Keratinocyte (primary cell): ENCODE data around the gene GOLGB1. TPM values are rescaled to one million over a fixed set of nuclear protein-coding genes. Genes with fewer than 3 reads are reported as not detected.

ENCODE experiments used
- DNase-seq: peaks from one replicate; pipeline ENCODE4 v3.0.0-alpha.2; 2011; ENCODE audit warnings: low read depth, missing footprints, low spot score
- FAIRE-seq: peaks from 2 replicates; lab custom pipeline; 2011; peaks lifted over from hg19 to GRCh38; lab: Jason Lieb, UNC
- H2AFZ ChIP-seq: 2 replicates; pipeline ENCODE4 v1.6.0; 2012; ENCODE audit warnings: low read length, control low read depth, inconsistent platforms; ENCODE audit not compliant: control insufficient read depth
- H3K27ac ChIP-seq: 2 replicates; pipeline ENCODE4 v1.5.1; 2011; ENCODE audit warnings: low read length; ENCODE audit not compliant: control insufficient read depth, insufficient read depth
- H3K27me3 ChIP-seq: 3 replicates; pipeline ENCODE4 v1.6.0; 2011; ENCODE audit warnings: low read length; ENCODE audit not compliant: control insufficient read depth, insufficient read depth; ENCODE audit errors: extremely low read depth
- H3K36me3 ChIP-seq, 2 experiments: 2 replicates in 1 of 2; 3 replicates in 1 of 2; pipeline ENCODE4 v1.5.1; 2011; ENCODE audit warnings: low read length in 2 of 2, mild to moderate bottlenecking in 1 of 2; ENCODE audit not compliant: control insufficient read depth in 2 of 2, insufficient read depth in 2 of 2; ENCODE audit errors: extremely low read depth in 1 of 2
- H3K4me1 ChIP-seq: 3 replicates; pipeline ENCODE4 v1.5.1; 2011; ENCODE audit warnings: low read length; ENCODE audit not compliant: control insufficient read depth, insufficient read depth; ENCODE audit errors: extremely low read depth
- H3K4me2 ChIP-seq: 3 replicates; pipeline ENCODE4 v1.6.0; 2011; ENCODE audit warnings: low read depth, low read length; ENCODE audit not compliant: control insufficient read depth, insufficient read depth; ENCODE audit errors: extremely low read depth
- H3K4me3 ChIP-seq, 3 experiments: fragments of 200-600 bp in 1 of 3; sonication (generic) in 1 of 3; 2 replicates in 2 of 3; 3 replicates in 1 of 3; pipeline ENCODE4 v1.5.1; 2011 to 2016; ENCODE audit warnings: low read length in 3 of 3, mild to moderate bottlenecking in 3 of 3, control low read depth in 2 of 3, inconsistent platforms in 1 of 3, low read depth in 1 of 3, mixed read lengths in 1 of 3, mixed run types in 1 of 3, moderate library complexity in 1 of 3; ENCODE audit not compliant: control insufficient read depth in 2 of 3, insufficient read depth in 2 of 3; ENCODE audit errors: extremely low read depth in 1 of 3
- H3K79me2 ChIP-seq: 2 replicates; pipeline ENCODE4 v1.6.0; 2012; ENCODE audit warnings: low read length; ENCODE audit not compliant: control insufficient read depth, insufficient read depth
- H3K9ac ChIP-seq: 3 replicates; pipeline ENCODE4 v1.6.0; 2011; ENCODE audit warnings: low read length; ENCODE audit not compliant: control insufficient read depth, insufficient read depth; ENCODE audit errors: extremely low read depth
- H3K9me1 ChIP-seq: 3 replicates; pipeline ENCODE4 v1.6.0; 2011; ENCODE audit warnings: low read length; ENCODE audit not compliant: control insufficient read depth, insufficient read depth; ENCODE audit errors: extremely low read depth
- H3K9me3 ChIP-seq: 2 replicates; pipeline ENCODE4 v1.5.1; 2012; ENCODE audit warnings: low read depth, low read length; ENCODE audit not compliant: control insufficient read depth
- H4K20me1 ChIP-seq: 3 replicates; pipeline ENCODE4 v1.6.0; 2011; ENCODE audit warnings: low read length; ENCODE audit not compliant: control insufficient read depth, insufficient read depth; ENCODE audit errors: extremely low read depth
- EZH2 ChIP-seq: IDR thresholded peaks from one replicate; pipeline ENCODE4 v1.6.1; 2012; ENCODE audit warnings: inconsistent platforms, mild to moderate bottlenecking, low read length, moderate library complexity
- dilution Hi-C: fragments of 300-500 bp; cut with MboI; formaldehyde crosslinking; loops from one replicate; pipeline ENCODE4 v1.7.0; 2020; ENCODE audit warnings: low sequenced_read_pairs; ENCODE audit not compliant: extremely low pct_ligation_motif_present
- polyA plus RNA-seq, 5 experiments: library from polyadenylated mRNA; depleted of rRNA in 3 of 5; stranded (reverse) in 3 of 5; stranded (forward) in 1 of 5; unstranded in 1 of 5; fragments of >200 nt; gene quantifications; 1 replicate in 1 of 5; 2 replicates in 3 of 5; 3 replicates in 1 of 5; pipeline versions ENCODE4 v1.2.1 to v1.2.3, GENCODE V29; 2011 to 2012; ENCODE audit warnings: missing spikeins in 2 of 5, low read depth in 1 of 5, low replicate concordance in 1 of 5
- TF ChIP-seq, protein P1 (sequence below), 3 experiments: IDR thresholded peaks in 1 of 3; conservative IDR thresholded peaks in 1 of 3; optimal IDR thresholded peaks in 1 of 3; 2 replicates in 2 of 3; 3 replicates in 1 of 3; pipeline versions ENCODE3 to v1.5.1; 2011; ENCODE audit warnings: low read length in 3 of 3, mild to moderate bottlenecking in 3 of 3, moderate library complexity in 2 of 3, control low read depth in 1 of 3, inconsistent platforms in 1 of 3; ENCODE audit not compliant: insufficient read depth in 2 of 3; ENCODE audit errors: extremely low read depth in 1 of 3

Gene GOLGB1
- polyA plus RNA-seq, 1 donor (not counting 4 experiments of a cell fraction or from before 2014, with no cell fraction given) = 21.7 TPM

DNA sequence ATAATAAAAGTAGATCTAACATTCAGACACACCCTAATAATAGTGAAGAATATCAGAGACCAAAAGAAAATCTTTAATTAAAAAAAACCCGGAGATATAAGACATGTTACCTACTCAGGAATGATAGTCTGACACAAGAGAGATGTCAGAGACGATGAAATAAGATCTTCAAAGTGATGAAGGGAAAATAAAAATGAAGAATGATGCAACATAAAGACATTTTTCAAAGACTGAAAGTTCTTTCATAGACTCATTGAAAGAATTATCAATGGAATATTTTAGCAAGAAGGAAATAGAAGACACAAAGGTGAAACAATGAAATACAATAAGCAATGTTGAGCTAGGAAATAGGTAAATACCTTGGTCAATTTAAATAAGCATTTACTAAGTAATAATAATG is 108.4 kb downstream of the GOLGB1 start:
- H4K20me1 ChIP-seq = no peaks in the 10 kb centered on the region
- peaks cover 2% of the 10 kb centered on the region for H3K27me3 ChIP-seq
- FAIRE-seq (no peak), DNase-seq (no peak)
- H3K79me2 ChIP-seq = no peaks in the 10 kb centered on the region
- dilution Hi-C loops = no loop called here
- H3K27ac ChIP-seq = no peak overlapping the region
- H3K9me3 ChIP-seq = no peaks in the 10 kb centered on the region
- TF ChIP-seq, protein P1, sequence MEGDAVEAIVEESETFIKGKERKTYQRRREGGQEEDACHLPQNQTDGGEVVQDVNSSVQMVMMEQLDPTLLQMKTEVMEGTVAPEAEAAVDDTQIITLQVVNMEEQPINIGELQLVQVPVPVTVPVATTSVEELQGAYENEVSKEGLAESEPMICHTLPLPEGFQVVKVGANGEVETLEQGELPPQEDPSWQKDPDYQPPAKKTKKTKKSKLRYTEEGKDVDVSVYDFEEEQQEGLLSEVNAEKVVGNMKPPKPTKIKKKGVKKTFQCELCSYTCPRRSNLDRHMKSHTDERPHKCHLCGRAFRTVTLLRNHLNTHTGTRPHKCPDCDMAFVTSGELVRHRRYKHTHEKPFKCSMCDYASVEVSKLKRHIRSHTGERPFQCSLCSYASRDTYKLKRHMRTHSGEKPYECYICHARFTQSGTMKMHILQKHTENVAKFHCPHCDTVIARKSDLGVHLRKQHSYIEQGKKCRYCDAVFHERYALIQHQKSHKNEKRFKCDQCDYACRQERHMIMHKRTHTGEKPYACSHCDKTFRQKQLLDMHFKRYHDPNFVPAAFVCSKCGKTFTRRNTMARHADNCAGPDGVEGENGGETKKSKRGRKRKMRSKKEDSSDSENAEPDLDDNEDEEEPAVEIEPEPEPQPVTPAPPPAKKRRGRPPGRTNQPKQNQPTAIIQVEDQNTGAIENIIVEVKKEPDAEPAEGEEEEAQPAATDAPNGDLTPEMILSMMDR (optimal IDR thresholded peaks at IDR 0.05 in 1 of 3, IDR thresholded peaks at IDR 0.05 in 1 of 3, conservative IDR thresholded peaks at IDR 0.05 in 1 of 3; ENCODE audit: extremely low read depth in 1 of 3, insufficient read depth in 2 of 3, low read length in 3 of 3) = no peak
- TF ChIP-seq EZH2 = no peak
- no peak overlapping the region for H2AFZ ChIP-seq
- H3K4me2 ChIP-seq = no peak overlapping the region
- H3K9ac ChIP-seq = no peak overlapping the region
- no peaks in the 10 kb centered on the region for H3K9me1 ChIP-seq
- no peaks in the 10 kb centered on the region for H3K4me1 ChIP-seq
- no peaks in the 10 kb centered on the region for H3K36me3 ChIP-seq
- no peak overlapping the region for H3K4me3 ChIP-seq

DNA sequence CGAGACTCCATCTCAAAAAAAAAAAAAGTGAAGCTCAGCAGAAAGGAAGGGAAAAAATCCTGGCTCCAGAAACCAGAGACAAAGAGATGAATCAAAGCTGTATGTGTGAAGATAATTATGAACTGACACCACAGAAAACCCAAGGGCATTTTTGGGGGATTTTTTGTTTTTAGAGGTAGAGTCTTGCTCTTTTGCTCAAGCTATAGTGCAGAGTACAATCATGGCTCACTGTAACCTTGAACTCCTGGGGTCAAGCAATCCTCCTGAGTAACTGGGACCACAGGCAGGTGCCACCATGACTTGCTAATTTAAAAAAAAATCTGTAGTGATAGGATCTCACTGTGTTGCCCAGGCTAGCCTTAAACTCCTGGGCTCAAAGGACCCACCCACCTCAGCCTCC is 111.6 kb downstream of the GOLGB1 start:
- no peak overlapping the region for H2AFZ ChIP-seq
- dilution Hi-C loops = no loop called here
- H3K4me3 ChIP-seq = no peak overlapping the region
- FAIRE-seq (no peak), DNase-seq (no peak)
- no peaks in the 10 kb centered on the region for H3K36me3 ChIP-seq
- peaks cover 8% of the 10 kb centered on the region for H3K27me3 ChIP-seq
- TF ChIP-seq EZH2 = no peak
- TF ChIP-seq, protein P1 (optimal IDR thresholded peaks at IDR 0.05 in 1 of 3, IDR thresholded peaks at IDR 0.05 in 1 of 3, conservative IDR thresholded peaks at IDR 0.05 in 1 of 3; ENCODE audit: extremely low read depth in 1 of 3, insufficient read depth in 2 of 3, low read length in 3 of 3) = no peak
- H4K20me1 ChIP-seq = no peaks in the 10 kb centered on the region
- no peak overlapping the region for H3K9ac ChIP-seq
- no peak overlapping the region for H3K4me2 ChIP-seq
- H3K4me1 ChIP-seq = no peaks in the 10 kb centered on the region
- no peaks in the 10 kb centered on the region for H3K79me2 ChIP-seq
- H3K27ac ChIP-seq = no peak overlapping the region
- no peaks in the 10 kb centered on the region for H3K9me1 ChIP-seq
- H3K9me3 ChIP-seq = no peaks in the 10 kb centered on the region
